C4-2B (cell line): Measurements from ENCODE around the gene PICALM.

Source experiments
- CTCF ChIP-seq: fragments of 450-650 bp; conservative IDR thresholded peaks from 2 replicates; pipeline ENCODE4 v1.5.1; 2017; ENCODE audit warnings: mild to moderate bottlenecking
- ZFX ChIP-seq: fragments of 450-650 bp; IDR thresholded peaks from 2 replicates; pipeline ENCODE4 v1.6.1; 2017

- TF ChIP-seq CTCF = no peak
- TF ChIP-seq ZFX = no peak
These were observed 65.2 kb downstream of the PICALM start for GRCh38 chr11:86003654-86004053.
